Ascending aorta (tissue), 2 donors: Measurements from ENCODE around the gene S100Z. TPM values are rescaled to one million over a fixed set of nuclear protein-coding genes. Genes with fewer than 3 reads are reported as not detected.

ENCODE experiments used
- DNase-seq, 2 donors: peaks; one replicate each; pipeline ENCODE4 v3.0.0-alpha.2; 2019; ENCODE audit warnings: low spot score in 2 of 2
- H3K27ac ChIP-seq, 2 donors: fragments of 200-600 bp; sonication (generic); one replicate each; pipeline ENCODE4 v1.5.1; 2016 to 2017; ENCODE audit warnings: mild to moderate bottlenecking in 1 of 2
- H3K27me3 ChIP-seq: fragments of 200-600 bp; sonication (generic); one replicate; pipeline ENCODE4 v1.5.1; 2017
- H3K36me3 ChIP-seq, 2 donors: fragments of 200-600 bp; sonication (generic); one replicate each; pipeline ENCODE4 v1.5.1; 2016
- H3K4me1 ChIP-seq, 2 donors: fragments of 200-600 bp; sonication (generic); one replicate each; pipeline ENCODE4 v1.5.1; 2016 to 2017; ENCODE audit warnings: mild to moderate bottlenecking in 1 of 2
- H3K4me3 ChIP-seq, 2 donors: fragments of 200-600 bp; sonication (generic); one replicate each; pipeline ENCODE4 v1.5.1; 2016 to 2017; ENCODE audit warnings: mild to moderate bottlenecking in 1 of 2
- H3K9me3 ChIP-seq, 2 donors: fragments of 200-600 bp; sonication (generic); one replicate each; pipeline ENCODE4 v1.5.1; 2016
- CTCF ChIP-seq, 3 experiments: fragments of 200-600 bp in 2 of 3; fragments of 450-650 bp in 1 of 3; sonication (generic) in 2 of 3; IDR thresholded peaks; one replicate each; pipeline ENCODE4 v1.5.1; 2016 to 2019; ENCODE audit warnings: antibody characterized with exemption in 3 of 3, mild to moderate bottlenecking in 1 of 3, moderate library complexity in 1 of 3
- intact Hi-C: fragments of 100-400 bp; cut with DNase I; formaldehyde crosslinking; loops from one replicate; pipeline ENCODE4 v1.15.1; 2023
- total RNA-seq: library from RNA; depleted of rRNA; stranded (reverse); fragments of >200 nt; gene quantifications from one replicate; pipeline ENCODE4 v1.1.0, GENCODE V29; 2016

Gene S100Z
- total RNA-seq, 1 donor from 2014 or later, result not detected

GRCh38 chr5:76836181-76836580, 13.6 kb upstream of the S100Z start:
- no peaks in the 10 kb centered on the region for H3K36me3 ChIP-seq
- no peak overlapping the region for H3K4me3 ChIP-seq
- intact Hi-C loops, result no loop called here
- no peaks in the 10 kb centered on the region for H3K9me3 ChIP-seq
- H3K27ac ChIP-seq, result no peak overlapping the region
- no peak for TF ChIP-seq CTCF (IDR thresholded peaks at IDR 0.05)
- no peaks in the 10 kb centered on the region for H3K27me3 ChIP-seq
- H3K4me1 ChIP-seq, result no peaks in the 10 kb centered on the region
- no peak for DNase-seq

DNA sequence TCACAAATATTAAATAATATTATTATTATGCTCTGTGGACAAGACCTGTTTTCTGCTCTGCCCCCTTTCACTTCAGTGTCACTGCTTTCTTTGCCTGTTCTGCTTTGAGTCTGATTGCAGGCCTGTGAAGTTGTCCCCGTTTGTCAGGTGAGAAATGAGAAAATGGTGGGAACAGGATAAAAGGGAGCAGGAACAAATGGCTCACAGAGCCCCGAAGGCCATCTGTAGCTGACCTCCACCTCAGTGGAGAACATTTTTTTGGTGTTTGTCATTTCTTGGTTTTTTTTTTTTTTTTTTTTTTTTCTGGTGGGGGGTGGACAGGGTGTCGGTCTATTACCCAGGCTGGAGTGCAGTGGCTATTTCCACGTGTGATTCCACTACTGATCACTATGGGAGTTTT, 13.2 kb upstream of the S100Z start:
- no peaks in the 10 kb centered on the region for H3K36me3 ChIP-seq
- H3K27ac ChIP-seq, result no peak overlapping the region
- no peaks in the 10 kb centered on the region for H3K4me1 ChIP-seq
- H3K27me3 ChIP-seq, result no peaks in the 10 kb centered on the region
- TF ChIP-seq CTCF (IDR thresholded peaks at IDR 0.05), result no peak
- DNase-seq, result no peak
- intact Hi-C loops, result no loop called here
- H3K4me3 ChIP-seq, result no peak overlapping the region
- no peaks in the 10 kb centered on the region for H3K9me3 ChIP-seq

GRCh38 chr5:76838481-76839261, 11.1 kb upstream of the S100Z start:
- intact Hi-C loops, result no loop called here
- no peaks in the 10 kb centered on the region for H3K27me3 ChIP-seq
- no peak overlapping the region for H3K27ac ChIP-seq
- H3K4me3 ChIP-seq, result no peak overlapping the region
- no peaks in the 10 kb centered on the region for H3K9me3 ChIP-seq
- no peak for DNase-seq
- no peaks in the 10 kb centered on the region for H3K4me1 ChIP-seq
- no peaks in the 10 kb centered on the region for H3K36me3 ChIP-seq
- TF ChIP-seq CTCF (IDR thresholded peaks at IDR 0.05), result no peak

GRCh38 chr5:76841361-76841760, 8.5 kb upstream of the S100Z start:
- Histone ChIP-seq H3K27me3 (no peaks in the 10 kb centered on the region), H3K4me1 (no peaks in the 10 kb centered on the region), H3K4me3 (no peak overlapping the region), H3K9me3 (no peaks in the 10 kb centered on the region), H3K27ac (no peak overlapping the region), H3K36me3 (no peaks in the 10 kb centered on the region)
- DNase-seq, result no peak
- intact Hi-C loops, result no loop called here
- no peak for TF ChIP-seq CTCF (IDR thresholded peaks at IDR 0.05)

DNA sequence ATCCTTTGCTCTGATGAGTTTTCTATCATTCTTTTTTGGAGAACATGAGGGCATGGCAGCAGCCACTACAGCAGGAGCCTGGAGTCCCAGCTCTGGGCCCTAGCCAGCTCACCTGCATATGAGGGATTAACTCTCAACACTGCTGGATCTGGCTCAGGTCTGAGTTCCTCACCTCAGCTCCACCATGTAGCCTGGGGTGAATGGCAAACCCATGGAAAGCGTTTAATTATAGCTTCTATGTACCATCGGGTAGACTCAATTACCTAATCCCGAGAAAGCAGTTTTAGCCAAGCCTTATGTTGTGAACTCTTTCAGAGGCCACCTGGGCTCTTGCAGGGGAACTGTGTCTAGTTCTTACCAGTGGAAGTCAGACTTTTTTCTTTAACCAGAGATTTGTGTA, 3.9 kb upstream of the S100Z start:
- H3K4me3 ChIP-seq, result no peak overlapping the region
- H3K27me3 ChIP-seq, result no peaks in the 10 kb centered on the region
- H3K4me1 ChIP-seq, result no peaks in the 10 kb centered on the region
- H3K36me3 ChIP-seq, result no peaks in the 10 kb centered on the region
- no peak overlapping the region for H3K27ac ChIP-seq
- DNase-seq, result no peak
- intact Hi-C loops, result no loop called here
- TF ChIP-seq CTCF (IDR thresholded peaks at IDR 0.05), result no peak
- no peaks in the 10 kb centered on the region for H3K9me3 ChIP-seq
